HG03558 (cell line): ENCODE results near the gene CCDC50.

ENCODE experiments used
- ATAC-seq: cut with Tn5 transposase; IDR thresholded peaks from one replicate; pipeline ENCODE4 v1.9.1; 2021; ENCODE audit warnings: moderate number of reproducible peaks; ENCODE audit not compliant: unreplicated experiment; ENCODE audit errors: extremely low read depth

CCDC50 gene

GRCh38 chr3:191372122-191372521, 42.9 kb downstream of the CCDC50 start:
- ATAC-seq, result no peak

- ATAC-seq, result no peak
Measured at GRCh38 chr3:191373327-191373726, 44.1 kb downstream of the CCDC50 start.

- ATAC-seq, result no peak
Measured at GRCh38 chr3:191376516-191377141, 47.4 kb downstream of the CCDC50 start.

- ATAC-seq, result no peak
Measured at GRCh38 chr3:191378142-191378812, 49.1 kb downstream of the CCDC50 start.

GRCh38 chr3:191379446-191379845, 50.3 kb downstream of the CCDC50 start:
- no peak for ATAC-seq

- no peak for ATAC-seq
Measured at GRCh38 chr3:191380001-191380400, 50.8 kb downstream of the CCDC50 start.

- ATAC-seq, result no peak
Measured at GRCh38 chr3:191381303-191381702, 52.1 kb downstream of the CCDC50 start.

GRCh38 chr3:191382661-191383060, 53.5 kb downstream of the CCDC50 start:
- ATAC-seq, result no peak

- no peak for ATAC-seq
Measured at GRCh38 chr3:191383124-191383523, 53.9 kb downstream of the CCDC50 start.

GRCh38 chr3:191385101-191385500, 55.9 kb downstream of the CCDC50 start:
- ATAC-seq, result no peak

- no peak for ATAC-seq
Measured at GRCh38 chr3:191387441-191388077, 58.4 kb downstream of the CCDC50 start.

- ATAC-seq, result no peak
Measured at GRCh38 chr3:191388823-191389222, 59.6 kb downstream of the CCDC50 start.

GRCh38 chr3:191390580-191390979, 61.4 kb downstream of the CCDC50 start:
- ATAC-seq, result no peak

- ATAC-seq, result no peak
Measured at GRCh38 chr3:191391861-191392808, 62.9 kb downstream of the CCDC50 start.

- ATAC-seq, result no peak
Measured at GRCh38 chr3:191393146-191393545, 64.0 kb downstream of the CCDC50 start.

GRCh38 chr3:191397771-191398170, 68.6 kb downstream of the CCDC50 start:
- ATAC-seq, result no peak

GRCh38 chr3:191398607-191399006, 69.4 kb downstream of the CCDC50 start:
- no peak for ATAC-seq

- ATAC-seq, result no peak
Measured at GRCh38 chr3:191399918-191400317, 70.7 kb downstream of the CCDC50 start.

GRCh38 chr3:191401775-191402357, 72.7 kb downstream of the CCDC50 start:
- ATAC-seq, result no peak

- ATAC-seq, result no peak
Measured at GRCh38 chr3:191409791-191410359, 80.7 kb downstream of the CCDC50 start.
